ENCODE data around the gene PDK1.

DNA sequence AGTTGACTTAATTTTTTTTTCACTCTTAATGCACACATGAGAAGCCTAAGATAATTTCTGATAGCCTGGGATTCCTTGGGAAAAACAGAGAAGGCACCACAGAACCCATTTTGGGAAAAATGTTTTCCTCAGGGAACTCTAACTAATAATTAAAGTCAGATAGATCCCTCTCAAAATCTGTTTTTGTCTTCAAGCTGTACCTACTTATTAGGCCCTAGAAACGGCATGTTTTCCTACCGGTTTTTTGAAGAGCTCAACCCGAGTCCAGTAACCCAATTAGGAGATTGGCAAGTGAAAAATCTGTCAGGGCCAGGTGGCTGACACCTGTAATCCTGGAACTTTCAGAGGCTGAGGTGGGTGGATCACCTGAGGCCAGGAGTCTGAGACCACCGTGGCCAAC lies 16.1 kb upstream of the PDK1 start:
- TF ChIP-seq EZH2 (IDR thresholded peaks at IDR 0.05; ENCODE audit: low read depth) = no peak
- TF ChIP-seq, protein P1, sequence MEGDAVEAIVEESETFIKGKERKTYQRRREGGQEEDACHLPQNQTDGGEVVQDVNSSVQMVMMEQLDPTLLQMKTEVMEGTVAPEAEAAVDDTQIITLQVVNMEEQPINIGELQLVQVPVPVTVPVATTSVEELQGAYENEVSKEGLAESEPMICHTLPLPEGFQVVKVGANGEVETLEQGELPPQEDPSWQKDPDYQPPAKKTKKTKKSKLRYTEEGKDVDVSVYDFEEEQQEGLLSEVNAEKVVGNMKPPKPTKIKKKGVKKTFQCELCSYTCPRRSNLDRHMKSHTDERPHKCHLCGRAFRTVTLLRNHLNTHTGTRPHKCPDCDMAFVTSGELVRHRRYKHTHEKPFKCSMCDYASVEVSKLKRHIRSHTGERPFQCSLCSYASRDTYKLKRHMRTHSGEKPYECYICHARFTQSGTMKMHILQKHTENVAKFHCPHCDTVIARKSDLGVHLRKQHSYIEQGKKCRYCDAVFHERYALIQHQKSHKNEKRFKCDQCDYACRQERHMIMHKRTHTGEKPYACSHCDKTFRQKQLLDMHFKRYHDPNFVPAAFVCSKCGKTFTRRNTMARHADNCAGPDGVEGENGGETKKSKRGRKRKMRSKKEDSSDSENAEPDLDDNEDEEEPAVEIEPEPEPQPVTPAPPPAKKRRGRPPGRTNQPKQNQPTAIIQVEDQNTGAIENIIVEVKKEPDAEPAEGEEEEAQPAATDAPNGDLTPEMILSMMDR (conservative IDR thresholded peaks at IDR 0.05) = no peak
